HS-5 (cell line): Measurements from ENCODE around the gene EDAR.

Experiments used
- DNase-seq: peaks from one replicate; pipeline ENCODE4 v3.0.0-alpha.2; 2012; ENCODE audit warnings: low read depth

Gene EDAR

GRCh38 chr2:108923736-108924579 is 65.1 kb downstream of the EDAR start:
- no peak for DNase-seq

- no peak for DNase-seq
Measured at GRCh38 chr2:108923019-108923700, 65.9 kb downstream of the EDAR start.

GRCh38 chr2:108922141-108922915 is 66.7 kb downstream of the EDAR start:
- peak; percentile 32 for DNase-seq

GRCh38 chr2:108921096-108922030 is 67.7 kb downstream of the EDAR start:
- no peak for DNase-seq

- DNase-seq: no peak
Measured at GRCh38 chr2:108920686-108921085, 68.3 kb downstream of the EDAR start.

GRCh38 chr2:108919571-108920373 is 69.2 kb downstream of the EDAR start:
- no peak for DNase-seq

GRCh38 chr2:108918941-108919341 is 70.1 kb downstream of the EDAR start:
- no peak for DNase-seq

GRCh38 chr2:108918156-108918874 is 70.7 kb downstream of the EDAR start:
- DNase-seq: no peak

GRCh38 chr2:108917526-108917925 is 71.5 kb downstream of the EDAR start:
- DNase-seq: no peak

- DNase-seq: no peak
Measured at GRCh38 chr2:108916796-108917421, 72.1 kb downstream of the EDAR start.

GRCh38 chr2:108916122-108916795 is 72.8 kb downstream of the EDAR start:
- DNase-seq: no peak

- no peak for DNase-seq
Measured at GRCh38 chr2:108912629-108912902, 76.5 kb downstream of the EDAR start.

- DNase-seq: no peak
Measured at GRCh38 chr2:108911807-108912628, 77.0 kb downstream of the EDAR start.

GRCh38 chr2:108911401-108911800 is 77.6 kb downstream of the EDAR start:
- DNase-seq: no peak

- no peak for DNase-seq
Measured at GRCh38 chr2:108910541-108911396, 78.3 kb downstream of the EDAR start.

- no peak for DNase-seq
Measured at GRCh38 chr2:108910011-108910431, 79.0 kb downstream of the EDAR start.

GRCh38 chr2:108909275-108909823 is 79.7 kb downstream of the EDAR start:
- no peak for DNase-seq
